HG02973 (cell line): Measurements from ENCODE around the gene REXO2.

Experiments used
- ATAC-seq: cut with Tn5 transposase; IDR thresholded peaks from one replicate; pipeline ENCODE4 v1.9.1; 2021; ENCODE audit warnings: moderate library complexity; ENCODE audit not compliant: unreplicated experiment

Gene REXO2

DNA sequence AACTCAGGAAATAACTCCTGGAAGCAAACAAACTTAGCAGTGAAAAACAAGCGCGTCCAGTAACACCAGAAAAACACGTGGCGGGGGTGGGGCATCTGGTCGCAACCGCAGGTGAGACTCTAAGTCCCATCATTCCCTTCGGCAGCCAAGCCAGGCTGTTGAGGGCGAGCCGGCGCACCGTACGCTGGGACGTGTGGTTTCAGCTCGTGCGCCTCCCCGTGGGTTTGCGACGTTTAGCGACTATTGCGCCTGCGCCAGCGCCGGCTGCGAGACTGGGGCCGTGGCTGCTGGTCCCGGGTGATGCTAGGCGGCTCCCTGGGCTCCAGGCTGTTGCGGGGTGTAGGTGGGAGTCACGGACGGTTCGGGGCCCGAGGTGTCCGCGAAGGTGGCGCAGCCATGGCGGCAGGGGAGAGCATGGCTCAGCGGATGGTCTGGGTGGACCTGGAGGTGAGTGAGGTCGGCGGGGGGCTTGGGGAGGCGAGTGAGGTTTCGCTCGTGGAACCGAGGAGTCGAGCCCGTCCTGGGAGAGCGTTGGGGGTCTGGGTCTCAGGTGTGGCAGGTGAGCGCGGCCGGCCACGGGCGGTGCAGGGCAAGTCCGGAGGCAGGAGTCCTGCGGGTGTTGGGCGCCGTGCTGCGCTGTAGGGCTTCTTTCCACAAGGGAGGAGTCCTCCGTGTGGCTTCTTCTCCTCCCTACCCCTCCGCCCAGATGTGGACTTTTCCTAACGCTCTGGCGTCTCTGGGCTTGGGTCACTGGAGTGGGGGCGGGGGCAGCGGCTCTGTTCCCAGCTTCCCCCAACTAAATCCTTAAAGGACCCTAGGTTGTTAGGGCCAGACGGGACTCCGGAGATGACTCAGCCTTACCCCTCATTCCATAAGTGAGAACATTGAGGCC, at the start of gene REXO2:
Gene REXO2 (plus strand): TSS at position 239 of the 892 bp plus-strand sequence. CDS start 62 bp downstream, at position 301.
- peak; percentile 97 for ATAC-seq

DNA sequence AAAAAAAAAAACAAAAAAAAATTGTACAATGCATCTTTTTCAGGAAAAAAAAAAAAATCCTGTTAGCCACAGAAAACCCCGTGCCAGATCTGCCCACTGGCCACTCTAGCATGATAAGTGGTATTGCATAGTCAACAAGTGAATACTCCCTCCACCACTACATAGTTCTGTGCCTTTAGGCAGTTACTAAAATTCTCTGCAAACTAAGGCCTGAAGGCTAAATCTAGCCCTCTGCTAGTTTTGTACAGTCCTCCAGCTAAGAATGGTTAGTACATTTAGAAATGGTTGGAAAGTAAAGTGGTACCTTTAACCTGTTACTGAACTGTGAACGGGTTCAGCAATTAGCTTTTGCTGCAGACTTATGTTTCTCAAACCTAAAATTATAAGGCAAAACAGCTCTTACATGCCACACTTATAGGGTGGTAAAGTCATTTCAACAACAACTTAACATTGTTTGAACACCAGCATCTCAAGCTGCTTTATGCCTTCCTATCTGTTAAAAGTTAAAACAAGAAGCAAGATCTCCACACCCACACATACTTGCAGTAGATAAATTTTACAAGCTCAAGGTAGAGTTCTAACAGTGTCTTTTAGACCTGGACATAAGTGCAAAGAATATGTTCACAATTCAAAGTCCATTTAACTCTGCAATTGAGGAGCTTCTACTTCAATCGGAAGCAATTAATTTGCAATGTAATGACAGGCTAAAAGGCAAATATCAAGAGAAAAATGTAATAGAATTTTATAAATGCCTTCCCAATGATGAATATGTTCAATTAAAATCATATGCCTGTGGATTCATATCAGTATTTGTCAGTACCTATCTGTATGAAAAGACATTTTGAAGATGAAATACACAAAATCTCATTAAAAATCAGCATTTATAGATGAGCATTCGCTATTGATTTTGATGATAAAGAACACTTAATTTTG, 46.3 kb upstream of the REXO2 start:
- no peak for ATAC-seq

DNA sequence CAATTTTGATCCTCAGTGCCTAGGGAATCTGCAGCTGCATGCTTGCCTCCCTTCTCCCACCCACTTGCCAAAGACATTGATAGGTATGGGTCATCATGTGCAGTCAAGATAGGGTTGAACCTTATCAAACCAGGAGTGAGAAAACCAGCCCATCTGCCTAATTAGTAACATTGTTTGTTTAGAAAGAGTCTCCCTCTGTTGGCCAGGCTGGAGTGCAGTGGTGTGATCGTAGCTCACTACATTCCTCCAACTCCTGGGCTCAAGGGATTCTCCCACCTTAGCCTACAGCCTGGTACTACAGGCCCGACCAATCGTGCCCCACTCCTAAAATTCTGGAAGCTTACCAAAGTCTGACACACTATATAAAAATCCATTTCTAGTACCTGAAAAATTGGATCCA, 43.5 kb upstream of the REXO2 start:
- ATAC-seq = no peak

DNA sequence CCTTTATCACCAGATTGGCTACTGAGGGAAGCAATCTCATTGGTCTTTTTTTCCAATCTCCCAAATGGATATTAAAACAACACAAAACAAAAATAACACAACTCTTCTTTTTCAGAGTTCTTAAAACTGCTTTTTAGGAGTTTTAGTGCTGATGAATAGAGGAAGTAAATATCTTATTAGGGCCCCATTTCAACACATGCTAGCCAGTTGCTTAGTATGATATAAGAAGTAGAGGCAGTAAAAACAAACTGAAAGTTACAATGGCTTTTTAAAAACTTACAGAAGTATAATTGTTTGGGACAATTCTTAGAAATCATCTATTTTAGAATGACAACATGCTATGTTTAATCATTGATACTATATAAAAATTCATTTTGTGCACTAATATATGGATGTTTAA, 42.4 kb upstream of the REXO2 start:
- ATAC-seq = no peak

DNA sequence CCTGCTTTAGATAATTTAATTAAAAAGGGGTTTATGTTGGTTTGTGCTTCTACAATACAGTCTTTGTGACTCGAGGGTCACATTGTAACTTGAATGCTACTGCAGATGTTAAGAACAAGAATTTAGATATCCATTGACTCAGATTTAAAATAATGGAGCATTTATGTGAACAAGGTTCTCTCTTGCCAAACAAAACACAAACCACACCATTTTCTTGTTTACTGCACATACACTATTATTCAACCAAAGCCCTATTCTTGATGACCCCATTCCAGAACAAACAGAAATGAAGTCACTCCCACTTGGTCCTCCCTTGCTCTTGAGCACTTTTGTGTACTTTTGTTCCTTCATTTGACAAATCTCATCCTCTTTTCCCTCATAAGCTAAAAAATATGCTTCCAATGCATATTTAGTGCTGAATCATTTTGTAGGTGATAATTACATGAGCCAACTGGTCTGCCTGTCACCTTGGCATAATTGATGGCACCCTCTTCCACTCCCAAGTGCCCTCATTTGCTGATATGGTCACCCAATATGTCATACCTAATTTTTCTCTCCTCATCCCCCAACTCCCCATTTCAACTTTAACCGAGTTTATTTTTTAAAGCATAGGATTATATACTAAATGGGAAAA, 41.8 kb upstream of the REXO2 start:
- ATAC-seq = no peak

DNA sequence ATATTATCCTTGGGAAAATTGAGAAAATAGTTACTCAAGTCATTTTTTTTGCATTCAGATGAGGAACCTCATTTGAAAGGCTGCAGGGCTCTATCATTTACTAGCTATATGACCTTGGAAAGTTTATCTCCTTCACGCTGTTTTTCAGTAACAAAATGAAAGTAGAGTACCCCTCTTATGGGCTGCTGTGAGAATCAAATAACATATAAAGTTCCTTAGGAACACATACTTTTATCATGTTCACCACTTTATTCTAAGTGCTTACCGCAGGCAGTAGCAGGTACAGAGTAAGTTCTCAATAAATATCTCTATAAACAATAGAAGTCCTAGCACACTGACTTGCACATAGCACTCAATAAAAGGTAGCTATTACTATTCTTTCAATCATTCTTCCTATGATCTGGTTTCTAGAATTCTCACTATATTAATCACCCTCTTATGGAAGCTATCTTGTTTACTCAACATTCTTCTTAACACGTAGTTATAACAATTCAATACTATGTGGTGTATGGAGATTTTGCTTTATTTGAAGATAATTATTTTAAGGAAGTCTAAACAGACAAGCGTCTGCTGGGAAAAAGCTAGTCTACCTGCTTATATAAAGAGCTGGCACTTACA, 40.9 kb upstream of the REXO2 start:
- no peak for ATAC-seq

DNA sequence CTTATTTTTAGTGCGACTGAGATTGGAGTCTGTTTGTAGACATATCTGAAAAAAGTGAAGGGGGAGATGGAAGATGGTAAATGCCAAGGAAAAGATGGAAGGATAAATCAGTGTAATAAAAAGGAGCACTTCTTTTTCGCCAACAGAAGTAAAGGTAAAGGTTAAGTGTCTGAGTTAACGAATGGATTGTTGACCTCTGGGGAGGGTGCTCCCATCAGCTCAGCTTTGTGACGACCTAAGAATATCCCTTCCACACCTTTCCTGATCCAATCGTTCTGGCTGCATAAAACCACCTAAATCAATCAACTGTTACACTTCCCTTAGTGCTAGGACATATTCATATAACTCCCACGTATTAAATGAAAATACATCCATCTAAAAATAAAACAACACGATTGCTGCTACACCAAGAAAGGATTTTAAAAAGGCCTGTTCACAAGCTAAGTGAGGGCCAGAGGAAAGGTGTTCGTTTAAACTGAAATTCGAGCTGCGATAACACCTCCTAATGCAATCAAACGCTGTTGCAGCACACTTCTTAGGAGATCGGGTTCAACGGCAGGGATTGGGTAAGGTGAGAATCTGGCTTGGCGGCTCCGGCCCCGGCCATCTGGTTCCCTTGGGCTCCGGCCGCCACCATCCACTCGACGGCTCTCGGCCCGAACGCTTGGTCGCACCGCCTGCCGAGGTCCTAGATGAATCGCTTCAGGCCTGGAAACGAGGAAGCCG, 39.6 kb upstream of the REXO2 start:
- ATAC-seq = peak; percentile 30

DNA sequence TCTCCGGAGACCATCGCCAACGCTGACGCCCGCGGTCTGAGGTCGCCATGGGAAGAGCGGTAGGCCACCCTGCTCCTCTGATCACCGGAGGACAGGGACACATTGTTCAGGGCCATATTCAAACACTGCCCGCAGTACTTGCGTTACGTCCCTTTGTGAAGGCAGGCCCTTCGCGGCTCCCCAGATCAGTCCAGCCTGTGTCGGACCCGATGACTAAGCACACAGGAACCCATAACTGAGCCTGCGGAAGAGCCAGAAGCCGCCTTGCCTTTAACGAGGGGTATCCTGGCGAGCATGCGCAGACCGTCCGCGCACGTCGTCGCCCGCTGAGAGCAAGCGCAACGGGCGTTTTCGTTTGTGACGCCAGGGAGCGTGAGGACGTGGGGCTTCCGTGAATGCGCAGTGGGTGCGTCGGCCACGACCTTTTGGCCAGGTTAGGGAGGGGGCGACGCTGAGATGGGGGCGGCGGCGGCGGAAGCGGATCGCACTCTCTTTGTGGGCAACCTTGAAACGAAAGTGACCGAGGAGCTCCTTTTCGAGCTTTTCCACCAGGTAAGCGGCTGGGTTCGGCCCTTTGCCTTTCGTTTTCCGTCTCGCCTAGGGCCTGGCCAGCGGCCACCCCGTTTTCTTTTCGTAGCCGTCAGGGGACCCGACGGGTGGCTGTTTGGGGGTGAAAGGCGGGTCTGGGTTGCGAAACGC, 38.9 kb upstream of the REXO2 start, which contains the start of the genes C11orf71 and RBM7:
Gene C11orf71 (minus strand): TSS at position 296 of the 699 bp plus-strand sequence. CDS start 180 bp downstream, at position 116.
Gene RBM7 (plus strand): TSS at position 451 of the 699 bp plus-strand sequence. CDS start 6 bp downstream, at position 457.
- peak; percentile 91 for ATAC-seq

DNA sequence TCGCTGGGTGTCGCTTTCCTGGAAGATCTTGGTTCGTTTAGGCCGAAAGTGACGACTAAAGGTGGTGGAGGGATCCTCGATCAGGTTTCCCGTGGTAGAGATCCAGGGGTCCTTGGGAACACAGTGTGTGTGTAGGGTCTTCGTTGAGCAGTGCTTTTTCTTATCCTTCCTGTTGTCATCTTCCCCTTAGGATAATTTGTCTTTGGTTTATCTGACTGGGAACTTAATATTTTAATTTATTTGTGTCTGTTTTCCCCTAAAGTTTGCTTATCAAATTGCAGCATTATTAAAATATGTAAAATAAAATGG, 38.4 kb upstream of the REXO2 start:
- ATAC-seq = no peak

DNA sequence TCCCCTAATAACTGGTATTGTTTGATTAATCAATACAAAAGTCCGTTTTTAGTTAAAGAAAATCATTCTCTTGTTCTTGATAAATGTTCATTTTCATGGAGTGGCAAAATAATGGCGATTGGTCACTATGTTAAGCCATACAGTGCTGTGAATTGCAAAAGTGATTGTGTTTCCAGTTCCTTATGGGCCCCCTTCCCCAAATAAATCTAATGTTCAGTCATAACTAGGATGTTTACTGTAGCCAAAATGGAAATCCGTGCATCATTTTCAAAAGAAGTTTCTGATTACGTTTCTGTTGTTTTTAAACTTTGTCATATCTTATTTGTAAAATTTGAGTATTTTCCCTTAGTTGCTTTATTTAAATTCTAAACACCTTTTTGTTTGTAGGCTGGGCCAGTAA, 38.0 kb upstream of the REXO2 start:
- no peak for ATAC-seq

DNA sequence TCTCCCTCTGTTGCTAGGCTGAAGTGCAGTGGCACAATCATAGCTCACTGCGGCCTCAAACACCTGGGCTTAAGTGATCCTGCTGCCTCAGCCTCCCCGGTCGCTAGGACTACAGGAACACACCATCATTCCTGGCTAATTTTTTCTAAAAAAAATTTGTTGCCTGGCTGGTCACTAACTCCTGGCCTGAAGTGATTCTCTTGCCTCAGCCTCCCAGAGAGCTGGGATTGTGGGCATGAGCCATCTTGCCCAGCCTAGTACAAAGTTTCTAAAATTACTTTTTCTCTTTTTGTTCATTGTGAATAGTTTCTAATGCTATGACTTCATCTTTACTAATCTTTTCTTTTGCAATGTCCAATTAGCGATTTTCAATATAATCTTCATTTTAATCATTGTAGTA, 26.3 kb upstream of the REXO2 start:
- ATAC-seq = no peak

DNA sequence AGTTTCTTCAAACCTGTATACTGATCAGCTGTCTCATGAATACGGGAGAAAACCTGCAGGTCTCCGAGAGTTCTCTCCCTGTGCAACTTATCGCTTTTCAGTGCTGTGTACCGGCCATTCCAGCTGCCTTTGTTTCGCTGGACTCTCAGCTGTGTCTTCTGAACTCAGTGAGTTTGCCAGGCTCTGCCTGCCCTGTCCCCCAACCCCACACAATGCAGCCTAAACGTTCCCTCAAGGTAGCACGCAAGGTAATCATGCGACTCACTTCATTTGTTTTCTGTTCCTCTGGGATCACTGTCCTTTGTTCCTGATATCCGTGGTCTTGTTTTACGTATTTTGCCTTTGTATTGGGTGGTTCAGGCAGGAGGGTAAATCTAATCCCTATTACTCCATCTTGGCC, 25.3 kb upstream of the REXO2 start:
- no peak for ATAC-seq

DNA sequence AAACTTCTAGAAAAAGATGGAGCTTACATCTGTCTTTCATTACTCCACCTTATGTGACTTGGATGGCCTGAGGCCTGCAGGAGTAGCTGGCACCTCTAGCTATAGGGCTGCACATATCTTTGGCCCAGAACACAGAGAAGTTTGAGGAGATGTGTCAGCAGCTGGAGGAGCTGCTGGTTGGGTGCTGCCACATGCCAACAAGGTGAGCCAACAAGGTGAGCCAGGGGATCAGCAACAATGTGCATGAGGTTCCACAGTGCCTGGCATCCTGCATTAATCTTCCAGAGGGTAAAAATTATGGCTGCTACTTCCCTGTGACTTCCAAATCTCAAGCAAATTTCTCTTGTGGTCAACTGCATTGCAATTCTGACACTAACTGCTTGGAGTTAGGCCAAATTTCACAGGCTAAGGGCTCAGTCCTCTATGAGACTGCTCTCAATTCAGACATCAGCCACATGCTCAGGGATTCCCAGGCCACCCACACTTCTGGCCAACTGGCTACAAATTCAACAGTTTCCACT, 22.8 kb upstream of the REXO2 start:
- ATAC-seq = no peak

DNA sequence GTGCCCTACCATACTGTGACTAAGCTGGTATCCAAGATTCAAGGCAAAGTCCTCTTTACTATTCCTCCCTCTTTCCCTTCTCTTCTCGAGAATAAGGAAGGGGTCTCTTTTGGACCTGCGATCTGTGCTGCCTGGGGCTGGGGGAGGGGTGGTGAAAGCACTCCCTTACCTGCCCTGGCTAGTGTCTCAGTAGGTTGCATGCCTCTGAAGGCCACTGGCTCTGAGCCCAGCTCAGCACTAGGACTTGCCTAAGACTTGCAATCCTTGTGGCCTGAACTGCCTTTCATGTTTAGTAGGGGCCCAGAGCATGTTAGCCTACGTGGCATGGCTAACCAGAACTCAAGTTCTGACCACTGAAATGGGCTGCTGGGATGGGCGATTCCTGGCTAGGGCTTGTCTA, 13.0 kb upstream of the REXO2 start:
- ATAC-seq = no peak

DNA sequence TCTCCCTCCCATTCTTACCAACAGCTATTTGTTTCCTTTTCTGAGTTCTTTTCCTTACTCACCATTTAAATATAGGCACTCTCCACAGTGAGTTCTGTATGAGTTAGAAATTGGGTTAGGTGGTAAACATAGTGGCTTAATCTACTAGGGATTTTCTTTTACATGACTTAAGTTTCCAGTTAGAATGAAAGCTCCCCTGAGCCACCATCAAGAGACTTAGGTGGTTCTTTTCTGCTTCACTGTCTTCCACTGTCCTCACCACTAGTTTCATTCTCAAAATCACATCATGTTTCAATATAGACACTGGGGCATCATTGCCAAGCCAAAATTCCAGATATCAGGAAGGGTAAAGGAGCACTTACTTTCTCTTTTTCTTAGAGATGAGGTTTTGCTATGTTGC, 9.0 kb upstream of the REXO2 start:
- ATAC-seq = no peak

DNA sequence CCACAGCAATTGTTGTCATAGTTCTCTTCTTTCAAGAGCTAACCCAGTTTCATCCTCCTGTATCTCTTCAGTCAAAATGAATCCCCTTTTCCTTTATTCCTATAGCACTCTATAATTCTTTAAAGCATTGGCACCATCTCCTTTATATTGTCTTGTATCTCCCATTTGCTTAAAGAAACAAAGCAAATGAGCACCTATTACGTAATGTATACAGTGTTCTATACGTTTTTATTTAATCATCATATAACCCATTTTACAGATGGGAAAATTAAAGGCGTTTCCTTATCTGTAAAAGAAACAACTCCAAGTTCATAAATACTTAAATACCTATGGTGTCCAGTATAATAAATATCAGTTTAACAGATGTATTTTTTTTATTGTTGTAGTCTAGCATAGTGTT, 6.4 kb upstream of the REXO2 start:
- ATAC-seq = no peak

DNA sequence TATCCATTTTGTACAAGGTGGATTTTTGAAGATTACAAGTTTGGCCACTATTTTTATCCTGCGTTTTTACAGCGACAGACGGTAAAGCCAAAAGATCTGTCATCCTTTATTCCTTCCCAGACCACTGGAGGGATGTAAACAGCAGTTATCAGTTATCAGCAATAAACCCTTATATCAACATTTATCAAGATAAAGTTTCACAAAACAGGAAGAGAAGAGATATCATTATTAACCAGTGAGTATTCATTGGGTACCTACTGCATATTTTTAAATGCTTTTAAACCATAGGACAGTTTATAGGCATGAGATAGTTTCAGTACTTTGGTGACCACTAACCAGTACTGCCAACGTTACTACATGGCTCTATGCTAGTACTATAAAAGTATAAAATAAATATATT, 5.9 kb upstream of the REXO2 start:
- ATAC-seq = no peak

DNA sequence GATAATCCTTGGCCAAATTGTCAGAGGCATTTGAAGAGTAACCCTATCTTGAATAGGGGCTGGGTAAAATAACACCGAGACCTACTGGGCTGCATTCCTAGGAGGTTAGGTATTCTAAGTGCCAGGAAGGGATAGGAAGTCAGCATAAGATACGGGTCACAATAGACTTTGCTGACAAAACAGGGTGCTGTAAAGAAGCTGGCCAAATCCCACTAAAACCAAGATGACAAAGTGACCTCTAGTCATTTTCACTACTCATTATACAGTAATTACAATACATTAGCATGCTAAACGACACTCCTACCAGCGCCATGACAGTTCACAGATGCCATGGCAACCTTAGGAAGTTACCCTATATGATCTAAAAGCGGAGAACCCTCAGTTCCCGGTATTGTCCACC, 964 bp upstream of the REXO2 start:
- no peak for ATAC-seq

DNA sequence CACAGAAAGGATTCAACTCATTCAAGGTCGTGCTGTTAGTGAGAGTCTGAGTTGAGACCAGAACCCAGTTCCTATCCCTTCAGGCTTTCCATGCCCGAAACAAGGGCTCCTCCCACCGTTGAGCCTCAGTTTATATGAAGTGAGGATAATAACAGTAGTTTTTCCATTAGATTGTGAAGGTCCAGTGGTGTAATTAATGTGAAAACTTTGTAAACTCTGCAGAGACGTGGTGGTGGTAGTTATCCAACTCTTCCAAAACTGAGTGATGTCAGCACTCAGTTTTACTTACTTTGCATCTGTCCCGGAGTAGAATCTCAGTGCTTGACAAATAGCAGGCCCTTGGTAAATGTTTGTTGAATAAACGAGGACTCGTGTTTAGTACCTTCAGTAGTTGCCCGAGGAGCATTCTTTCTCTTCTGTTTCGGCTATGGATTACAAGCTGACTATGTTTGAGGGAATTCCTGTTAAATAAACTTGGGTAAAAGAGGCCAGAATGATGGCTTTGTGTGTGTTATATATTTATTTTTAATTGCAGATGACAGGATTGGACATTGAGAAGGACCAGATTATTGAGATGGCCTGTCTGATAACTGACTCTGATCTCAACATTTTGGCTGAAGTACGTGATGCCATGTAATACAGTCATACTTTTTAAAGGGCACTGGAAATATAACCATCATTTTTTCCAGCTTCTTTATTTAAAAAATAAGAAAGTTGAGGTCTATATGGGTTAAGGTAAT, 1.0 kb downstream of the REXO2 start:
- no peak for ATAC-seq
